H1 (cell line): ENCODE data around the gene SLC35F3. TPM values are rescaled to one million over a fixed set of nuclear protein-coding genes. Genes with fewer than 3 reads are reported as not detected.

Experiments used
- FOSL1 ChIP-seq: IDR thresholded peaks from 2 replicates; pipeline ENCODE4 v1.6.1; 2011; ENCODE audit warnings: mild to moderate bottlenecking, low read depth, low read length, moderate library complexity; ENCODE audit not compliant: insufficient read depth
- SAP30 ChIP-seq: fragments of 300-600 bp; sonication (generic); IDR thresholded peaks from 2 replicates; pipeline ENCODE4 v1.7.1; 2012; ENCODE audit warnings: low read length, moderate library complexity, mild to moderate bottlenecking, inconsistent platforms; ENCODE audit not compliant: insufficient read depth, insufficient replicate concordance
- polyA plus RNA-seq, 7 experiments: library from polyadenylated mRNA; depleted of rRNA in 3 of 7; stranded (reverse) in 5 of 7; unstranded in 2 of 7; fragments of >200 nt in 5 of 7; fragments of 200-250 nt in 2 of 7; gene quantifications; 1 replicate in 5 of 7; 2 replicates in 1 of 7; 4 replicates in 1 of 7; pipeline versions ENCODE4 v1.2.1 to v1.2.3, GENCODE V29; 2011 to 2013; ENCODE audit warnings: missing spikeins in 2 of 7, mixed read lengths in 2 of 7
- total RNA-seq: library from RNA; stranded (reverse); fragmentation: NEBNext Ultra II Directional; extraction: Animal tissue kit (Norgen Biotek cat#: 25700); gene quantifications from 2 replicates; pipeline ENCODE4 v1.2.1, GENCODE V29; 2021

The SLC35F3 gene
- total and polyA plus RNA-seq, 2 of the 8 experiments (the other 6 are each of a cell fraction or from before 2014, with no cell fraction given): 0.78 to 1.2 TPM

DNA sequence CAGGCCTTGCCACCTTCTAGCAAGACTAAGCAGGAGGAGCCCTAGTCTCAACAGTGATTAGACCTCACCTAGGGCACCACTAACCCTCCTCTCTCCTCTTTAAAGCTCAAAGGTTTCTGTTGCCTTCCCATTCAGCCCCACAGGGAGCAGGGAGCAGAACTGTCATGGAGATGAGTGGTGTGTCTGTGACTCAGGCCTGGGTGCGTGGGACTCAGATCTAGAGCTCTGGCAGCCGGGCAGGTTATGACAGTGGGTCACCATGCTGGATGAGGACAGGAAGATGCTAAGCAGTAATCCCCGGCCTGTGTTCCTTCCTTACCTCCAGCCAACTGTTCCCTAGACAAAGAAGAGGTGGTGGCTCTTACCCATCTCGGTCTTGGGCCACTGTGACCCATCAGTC lies 408.7 kb downstream of the SLC35F3 start (continued):
- no peak for TF ChIP-seq SAP30
- TF ChIP-seq FOSL1: no peak
